ENCODE results near the gene D2HGDH.
"Not testable (repeated sequence)": the region's sequence is repeated elsewhere in the genome, so short reads cannot be mapped to it uniquely, and the experiment has no call there.

D2HGDH gene

DNA sequence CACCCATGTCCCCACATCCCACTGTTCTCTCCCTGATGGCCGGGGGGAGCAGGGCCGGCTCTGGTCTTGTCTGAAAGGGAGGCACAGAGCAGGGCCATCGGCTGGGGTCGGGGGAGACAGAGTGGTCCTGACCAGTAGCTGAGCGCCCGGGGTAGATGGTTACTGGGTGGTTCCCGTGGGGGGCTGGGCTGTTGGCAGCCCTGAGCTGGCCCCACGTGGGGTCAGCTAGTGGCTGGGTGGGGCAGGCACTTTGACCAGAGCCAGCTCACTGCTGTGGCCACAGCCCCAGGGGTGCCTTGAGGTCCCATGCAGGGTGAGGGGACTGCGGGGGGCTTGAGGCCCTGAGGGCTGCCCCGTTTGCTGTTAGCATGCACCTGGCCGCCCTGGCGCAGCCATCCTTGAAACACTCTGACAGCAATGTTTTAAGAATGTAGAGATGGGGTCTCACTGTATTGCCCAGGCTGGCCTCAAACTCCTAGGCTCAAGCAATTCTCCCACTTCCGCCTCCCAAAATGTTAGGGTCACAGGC is 62.2 kb downstream of the D2HGDH start:
- no peak for DNase-seq

DNA sequence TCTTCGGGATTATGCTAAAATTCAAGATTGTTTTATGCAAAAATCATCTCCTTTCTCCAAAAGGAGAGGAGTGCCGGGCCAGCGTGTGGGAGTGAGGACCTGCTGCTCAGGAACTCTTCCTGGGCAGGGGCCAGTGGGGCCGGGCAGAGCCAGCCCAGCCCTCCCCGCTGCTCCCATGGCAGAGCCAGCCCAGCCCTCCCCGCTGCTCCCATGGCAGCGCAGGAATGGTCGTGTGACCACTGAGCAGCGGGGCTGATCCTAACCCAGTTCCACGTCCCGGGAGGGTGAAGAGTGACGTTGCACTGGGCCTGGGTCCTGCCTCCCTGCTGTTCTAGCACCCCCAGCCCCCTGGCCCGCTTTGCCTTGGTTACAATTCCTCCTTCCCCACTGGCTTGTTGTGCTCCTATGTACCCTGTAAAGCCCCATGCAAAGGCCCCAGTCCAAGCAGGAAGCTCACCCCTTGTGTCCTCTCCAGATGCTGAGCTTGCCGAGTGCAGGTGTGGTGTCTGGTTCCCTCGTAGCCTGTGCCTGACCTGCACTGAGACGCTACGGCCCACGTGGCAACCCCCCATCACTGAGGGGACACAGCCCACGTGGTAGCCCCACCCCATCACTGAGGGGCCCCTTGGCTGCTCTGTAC is 63.1 kb downstream of the D2HGDH start:
- DNase-seq = no peak

DNA sequence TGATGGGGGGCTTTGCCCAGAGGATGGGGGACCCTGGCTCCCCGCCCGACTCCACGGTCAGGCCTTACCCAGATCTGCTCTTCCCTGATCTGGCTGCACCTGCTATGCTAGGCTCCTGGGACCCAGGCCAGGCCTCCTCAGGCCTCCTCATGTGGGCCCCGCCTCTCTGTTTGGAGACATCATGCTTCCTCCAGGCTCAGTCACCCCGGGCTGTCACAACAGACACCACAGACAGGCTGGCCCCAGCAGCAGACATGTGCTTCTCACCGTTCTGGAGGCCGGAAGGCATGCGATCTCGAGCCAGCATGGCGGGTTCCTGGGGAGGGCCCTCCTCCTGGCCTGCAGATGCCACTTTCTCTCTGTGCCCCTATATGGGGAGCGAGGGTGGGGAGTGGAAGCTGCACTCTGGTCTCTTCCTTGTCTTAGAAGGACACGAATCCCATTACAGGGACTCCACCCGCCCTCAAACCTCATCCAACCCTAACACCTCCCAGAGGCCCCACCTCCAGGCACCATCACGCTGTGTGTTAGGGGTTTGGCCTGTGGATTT is 63.7 kb downstream of the D2HGDH start:
- no peak for DNase-seq

DNA sequence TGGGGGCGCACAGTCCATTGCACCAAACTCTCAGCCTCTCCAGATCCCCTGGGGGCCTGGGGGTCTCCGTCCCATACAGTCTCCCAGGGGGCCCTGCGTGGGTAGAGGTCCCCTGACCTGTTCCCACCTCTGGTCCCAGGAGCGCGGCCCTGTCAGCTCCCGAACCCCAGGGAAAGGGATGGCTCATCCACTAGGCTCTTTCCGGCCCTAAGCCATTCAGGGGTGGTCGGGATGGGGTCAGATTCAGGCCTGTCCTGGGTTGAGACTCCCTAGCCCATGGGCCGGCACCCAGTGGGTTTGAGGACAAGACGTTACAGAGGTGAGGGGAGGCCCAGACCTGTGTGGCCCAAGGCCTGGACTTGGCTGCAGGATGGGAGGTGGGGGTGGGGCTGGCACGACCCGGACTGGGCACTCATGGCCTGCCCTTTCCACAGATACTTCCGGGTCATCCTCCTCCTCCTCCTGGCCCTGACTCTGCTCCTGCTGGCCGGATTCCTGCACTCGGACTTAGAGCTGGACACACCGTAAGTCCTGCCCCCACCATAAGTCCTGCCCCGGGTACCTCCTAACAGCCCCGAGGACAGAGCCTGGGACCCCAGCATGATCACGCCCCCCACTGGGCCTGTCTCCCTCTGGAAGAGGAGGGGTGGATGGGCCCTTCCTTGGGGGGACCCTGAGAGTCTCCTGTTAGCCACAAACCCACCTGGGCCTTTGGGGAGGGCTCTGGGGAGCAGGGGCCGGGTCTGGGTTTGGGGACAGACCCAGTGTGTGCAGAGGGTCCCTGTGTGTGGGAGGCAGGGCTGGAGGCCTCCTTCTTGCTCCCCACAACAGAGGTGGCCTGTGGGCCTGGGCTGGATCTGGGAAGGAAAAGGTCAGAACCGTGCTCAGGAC is 64.4 kb downstream of the D2HGDH start:
- no peak for DNase-seq

DNA sequence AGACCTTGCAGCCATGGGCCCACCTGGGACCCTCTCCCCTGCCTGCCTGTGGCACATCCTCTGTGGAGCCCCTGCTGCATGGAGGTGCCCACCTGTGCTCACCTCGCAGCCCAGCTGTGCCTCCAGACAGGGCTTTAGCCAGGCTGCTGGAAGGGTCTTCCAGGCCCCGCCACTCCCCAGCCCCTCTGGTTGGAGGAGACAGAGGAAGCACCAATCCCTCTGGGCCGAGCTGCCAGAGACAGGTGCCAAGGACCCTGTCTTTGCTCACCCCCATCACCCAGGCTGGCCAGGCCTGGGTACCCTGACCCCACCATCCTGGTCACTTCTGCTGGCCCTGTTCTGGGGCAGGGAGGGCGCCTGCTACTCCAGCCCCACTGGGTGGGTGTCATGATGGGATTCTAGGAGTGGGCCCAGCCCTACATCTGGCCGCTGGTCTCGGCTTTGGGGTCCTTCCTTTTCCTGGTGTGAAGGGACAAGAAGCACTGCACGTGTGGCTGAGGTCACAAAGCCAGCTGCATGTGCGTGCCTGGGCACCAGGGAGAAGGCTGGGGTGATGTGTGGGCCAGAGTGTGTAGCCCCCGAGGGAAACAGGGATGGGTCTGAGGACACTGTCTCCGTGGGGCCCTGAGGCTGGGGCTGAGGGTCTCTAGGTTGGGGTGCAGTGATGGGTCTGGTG is 65.2 kb downstream of the D2HGDH start:
- no peak for DNase-seq

DNA sequence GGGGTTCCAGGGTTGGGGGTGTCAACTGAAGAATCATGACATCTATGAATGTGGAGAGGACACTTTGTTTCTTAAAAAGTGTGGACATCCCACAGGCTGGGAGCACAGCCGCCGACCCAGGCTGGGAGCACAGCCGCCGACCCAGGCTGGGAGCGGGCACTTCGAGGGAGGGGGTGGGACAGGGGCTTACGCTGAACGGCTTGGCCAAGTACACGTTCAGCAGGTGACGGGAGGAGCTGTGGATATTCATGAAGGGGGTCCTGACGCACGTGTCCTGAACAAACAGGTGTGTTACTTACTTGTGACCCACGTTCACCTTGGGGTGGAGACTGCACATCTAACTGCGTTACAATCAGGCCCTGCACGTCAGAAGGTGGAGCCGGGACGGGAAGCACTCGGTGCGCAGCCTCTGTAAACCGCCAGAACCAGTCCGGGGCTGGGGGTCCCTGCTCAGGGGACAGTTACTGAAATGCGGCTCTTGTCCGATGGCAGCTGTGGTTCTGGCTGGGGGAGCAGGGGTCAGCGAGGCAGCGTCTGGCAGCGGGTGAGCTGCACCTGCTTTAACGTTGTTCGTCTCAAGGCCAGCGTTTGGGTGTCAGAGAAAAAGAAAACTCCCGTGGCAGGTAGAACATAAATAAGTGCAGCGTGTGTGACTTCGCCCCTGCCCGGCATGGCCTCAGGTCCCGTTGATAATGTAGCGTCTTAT is 65.9 kb downstream of the D2HGDH start:
- not testable (repeated sequence) for DNase-seq

DNA sequence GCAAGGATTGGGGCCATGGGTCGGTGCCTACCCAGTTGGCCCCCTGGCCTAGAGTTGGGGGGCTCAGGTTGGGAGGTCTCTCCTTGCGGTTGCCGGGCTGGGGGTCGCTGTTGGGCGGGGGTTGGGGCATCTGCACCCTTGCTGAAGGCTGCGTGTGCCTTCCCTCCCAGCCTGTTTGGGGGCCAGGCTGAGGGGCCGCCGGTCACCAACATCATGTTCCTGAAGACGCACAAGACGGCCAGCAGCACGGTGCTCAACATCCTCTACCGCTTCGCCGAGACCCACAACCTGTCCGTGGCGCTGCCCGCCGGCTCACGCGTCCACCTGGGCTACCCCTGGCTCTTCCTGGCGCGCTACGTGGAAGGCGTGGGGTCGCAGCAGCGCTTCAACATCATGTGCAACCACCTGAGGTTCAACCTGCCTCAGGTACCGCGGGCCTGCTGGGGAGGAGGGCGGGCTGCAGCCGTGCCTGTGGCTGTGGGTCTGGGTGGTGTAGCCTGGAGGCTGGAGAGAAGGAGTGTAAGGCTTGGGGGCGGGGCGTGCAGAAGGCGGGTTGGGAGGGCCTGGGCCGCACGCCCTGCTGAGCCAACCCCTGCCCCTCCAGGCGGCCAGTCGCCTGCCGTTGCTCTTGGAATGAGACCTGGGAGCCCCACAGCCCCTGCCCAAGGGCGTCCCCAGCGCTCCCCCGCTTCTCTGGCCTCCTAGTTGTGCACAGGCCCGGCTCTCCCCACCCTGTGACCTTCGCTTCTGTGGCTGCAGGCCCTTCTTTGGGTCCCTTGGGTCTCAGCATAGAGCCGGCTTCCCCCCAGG is 67.4 kb downstream of the D2HGDH start:
- DNase-seq = no peak

DNA sequence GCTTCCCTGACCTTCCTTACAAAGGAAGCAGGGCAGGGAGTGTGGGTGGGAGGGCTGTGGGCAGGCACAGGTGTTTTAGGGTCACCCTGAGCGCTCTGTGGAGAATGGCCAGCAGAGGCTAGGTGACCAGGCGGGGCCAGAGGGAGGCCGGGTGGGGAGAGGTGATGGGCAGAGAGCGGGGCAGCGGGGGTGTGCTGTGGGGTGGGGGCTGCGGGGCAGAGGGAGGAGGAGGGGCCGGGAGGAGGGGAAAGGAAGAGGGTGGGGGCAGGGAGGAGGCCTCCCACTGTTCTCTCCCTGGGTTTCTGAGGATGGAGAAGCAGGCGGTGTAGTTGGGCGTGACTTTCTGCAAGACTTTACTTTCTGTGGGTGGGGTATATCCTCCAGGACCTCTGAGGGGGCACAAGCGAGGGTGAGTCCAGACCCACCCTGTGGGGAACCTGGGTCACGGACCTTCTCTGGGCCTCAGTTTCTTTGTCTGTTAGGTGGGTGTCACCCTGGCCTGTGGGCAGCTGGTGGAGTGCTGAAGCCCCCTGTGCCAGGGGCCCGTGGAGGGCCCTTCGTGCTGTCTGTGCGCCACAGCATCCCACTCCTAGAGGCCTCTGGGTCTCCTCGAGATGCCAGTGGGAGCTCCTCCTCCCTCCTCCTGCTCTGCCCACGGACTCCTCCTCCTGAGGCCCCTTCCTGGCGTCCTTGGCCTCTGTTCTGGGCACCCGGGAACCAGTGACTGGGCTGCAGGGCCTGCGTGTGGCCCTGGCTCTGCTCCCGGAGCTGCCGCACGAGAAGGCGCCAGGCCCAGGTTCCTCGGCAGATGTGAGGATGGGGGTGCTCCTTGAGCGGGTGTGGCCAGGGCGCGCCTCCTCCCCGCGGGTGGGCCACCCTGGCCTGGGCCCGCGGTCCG is 68.2 kb downstream of the D2HGDH start:
- DNase-seq = no peak

DNA sequence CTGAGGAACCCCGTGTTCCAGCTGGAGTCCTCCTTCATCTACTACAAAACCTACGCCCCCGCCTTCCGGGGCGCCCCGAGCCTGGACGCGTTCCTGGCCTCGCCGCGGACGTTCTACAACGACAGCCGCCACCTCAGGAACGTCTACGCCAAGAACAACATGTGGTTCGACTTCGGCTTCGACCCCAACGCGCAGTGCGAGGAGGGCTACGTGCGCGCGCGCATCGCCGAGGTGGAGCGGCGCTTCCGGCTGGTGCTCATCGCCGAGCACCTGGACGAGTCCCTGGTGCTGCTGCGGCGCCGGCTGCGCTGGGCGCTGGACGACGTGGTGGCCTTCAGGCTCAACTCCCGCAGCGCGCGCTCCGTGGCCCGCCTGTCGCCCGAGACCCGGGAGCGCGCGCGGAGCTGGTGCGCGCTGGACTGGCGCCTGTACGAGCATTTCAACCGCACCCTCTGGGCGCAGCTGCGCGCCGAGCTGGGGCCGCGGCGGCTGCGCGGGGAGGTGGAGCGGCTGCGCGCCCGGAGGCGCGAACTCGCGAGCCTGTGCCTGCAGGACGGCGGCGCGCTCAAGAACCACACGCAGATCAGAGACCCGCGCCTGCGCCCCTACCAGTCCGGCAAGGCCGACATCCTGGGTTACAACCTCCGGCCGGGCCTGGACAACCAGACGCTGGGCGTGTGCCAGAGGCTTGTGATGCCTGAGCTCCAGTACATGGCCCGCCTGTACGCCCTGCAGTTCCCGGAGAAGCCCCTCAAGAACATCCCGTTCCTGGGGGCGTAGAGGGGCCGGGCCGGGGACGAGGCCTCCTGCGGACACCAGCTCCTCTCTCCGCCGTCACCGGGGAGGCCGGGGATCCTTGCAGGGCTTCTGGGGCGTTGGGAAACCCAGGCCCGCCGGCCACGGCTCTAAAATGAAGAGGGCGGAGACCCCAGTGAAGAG is 69.2 kb downstream of the D2HGDH start:
- peak; percentile 43 for DNase-seq

DNA sequence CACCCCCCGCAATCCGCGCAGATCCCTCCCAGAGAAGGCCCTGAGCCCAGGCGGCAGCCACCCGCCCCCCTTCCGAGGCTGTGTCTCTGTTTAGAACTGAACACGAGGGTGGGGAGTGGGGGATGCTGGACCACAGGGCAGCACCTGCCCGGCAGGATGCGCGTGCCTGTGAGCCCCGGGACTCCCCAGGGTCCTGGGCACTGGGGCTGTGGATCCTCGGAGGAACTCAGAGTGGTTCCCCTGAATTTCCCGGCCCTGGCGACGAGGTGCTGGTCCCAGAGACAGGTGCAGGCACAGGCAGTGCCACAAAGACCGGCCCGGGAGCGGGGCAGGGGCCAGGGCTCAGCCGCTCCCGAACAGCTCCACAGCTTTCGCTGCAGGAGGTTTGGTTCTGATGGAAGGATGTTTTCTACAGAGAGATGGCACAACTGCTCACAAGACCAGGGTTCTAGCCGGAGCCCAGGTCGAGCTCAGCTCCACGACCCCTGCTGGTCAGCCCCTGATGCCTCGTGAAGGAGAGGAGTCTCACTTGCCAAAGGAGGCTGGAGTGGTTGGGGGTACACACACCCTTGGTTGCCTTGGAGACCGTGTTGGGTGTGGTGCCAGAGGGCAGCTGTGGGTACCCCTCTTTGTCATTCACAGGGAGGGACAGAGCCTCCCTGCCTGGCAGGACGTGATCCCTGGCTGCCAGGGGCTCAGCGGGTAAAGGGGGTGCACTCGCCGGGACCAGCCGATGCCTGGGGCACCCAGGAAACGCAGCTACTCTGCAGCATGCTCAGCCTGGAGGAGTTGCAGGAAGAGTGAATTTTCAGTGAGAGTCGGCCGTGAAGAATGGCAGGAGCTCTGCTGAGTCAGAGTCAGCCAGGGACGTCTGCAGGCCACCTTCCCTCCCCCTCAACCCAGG is 70.1 kb downstream of the D2HGDH start:
- peak; percentile 21 for DNase-seq

DNA sequence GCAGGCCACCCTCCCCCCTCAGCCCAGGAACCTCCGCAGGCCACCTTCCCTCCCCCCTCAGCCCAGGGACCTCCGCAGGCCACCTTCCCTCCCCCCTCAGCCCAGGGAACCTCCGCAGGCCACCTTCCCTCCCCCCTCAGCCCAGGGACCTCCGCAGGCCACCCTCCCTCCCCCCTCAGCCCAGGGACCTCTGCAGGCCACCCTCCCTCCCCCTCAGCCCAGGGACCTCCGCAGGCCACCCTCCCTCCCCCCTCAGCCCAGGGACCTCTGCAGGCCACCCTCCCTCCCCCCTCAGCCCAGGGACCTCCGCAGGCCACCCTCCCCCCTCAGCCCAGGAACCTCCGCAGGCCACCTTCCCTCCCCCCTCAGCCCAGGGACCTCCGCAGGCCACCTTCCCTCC is 71.8 kb downstream of the D2HGDH start:
- DNase-seq = not testable (repeated sequence)

DNA sequence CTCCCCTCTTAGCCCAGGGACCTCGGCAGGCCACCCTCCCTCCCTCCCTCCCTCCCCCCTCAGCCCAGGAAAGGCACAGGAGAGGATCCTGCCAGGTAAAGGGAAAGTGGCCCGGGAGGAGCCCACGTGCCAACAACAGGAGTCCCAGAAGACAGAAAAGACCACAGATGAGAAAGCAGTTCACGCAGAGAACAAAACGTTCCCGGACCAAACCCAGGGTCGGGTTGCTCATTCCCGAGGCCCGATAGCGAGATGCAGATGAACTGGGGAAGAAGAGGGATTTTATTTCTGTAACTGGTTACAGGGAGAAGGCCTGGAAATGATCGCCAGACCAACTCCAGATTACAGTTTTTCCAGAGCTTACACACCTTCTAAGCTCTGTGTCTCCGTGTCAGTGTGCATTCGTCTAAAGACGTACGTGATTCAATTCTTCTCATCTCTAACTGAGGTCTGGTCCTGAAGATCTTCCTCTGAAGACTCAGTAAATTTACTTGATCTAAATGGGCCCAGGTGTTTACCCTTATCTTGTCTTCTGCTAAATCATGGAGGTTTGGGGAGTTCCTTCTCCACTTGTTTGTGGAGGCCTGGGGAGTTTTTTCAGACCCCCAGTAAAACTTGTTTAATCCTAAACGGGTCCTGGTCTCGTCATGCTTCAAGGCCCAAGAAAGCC is 73.8 kb downstream of the D2HGDH start:
- no peak for DNase-seq

DNA sequence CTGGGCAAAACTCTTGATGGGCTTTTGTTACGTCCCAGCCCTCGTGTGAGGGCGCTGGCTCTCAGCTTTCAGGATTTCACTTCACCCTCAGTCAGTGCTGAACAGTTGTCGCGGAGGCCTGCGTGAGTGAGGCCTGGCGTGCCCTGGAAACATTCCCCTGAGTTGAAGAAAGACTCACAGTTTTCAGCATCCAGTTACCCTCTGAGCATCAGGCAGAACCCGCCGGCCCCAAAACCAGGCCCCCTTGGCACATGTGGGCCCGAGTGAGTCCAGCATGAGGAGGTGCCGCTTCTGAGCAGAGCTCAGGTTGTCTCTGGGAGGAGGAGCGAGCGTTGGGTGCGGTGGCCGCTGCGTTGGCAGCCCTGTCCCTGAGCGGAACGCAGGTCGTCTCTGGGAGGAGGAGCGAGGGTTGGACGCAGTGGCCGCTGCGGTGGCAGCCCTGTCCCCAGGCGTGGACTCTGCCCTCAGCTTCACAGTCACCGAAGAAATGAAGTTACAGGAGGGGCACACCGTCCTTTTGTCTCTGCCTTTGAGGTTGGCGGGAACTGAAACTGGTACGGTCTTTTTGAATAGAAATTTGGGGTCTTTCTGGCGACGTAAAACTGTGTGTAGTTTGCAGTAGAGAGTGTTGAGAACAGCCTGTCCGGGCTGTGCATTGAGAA is 74.4 kb downstream of the D2HGDH start, which contains the start of gene NEU4:
Gene NEU4 (plus strand): TSS at position 473 of the 662 bp plus-strand sequence. CDS start 5,292 bp downstream, outside the sequence.
- DNase-seq = no peak

DNA sequence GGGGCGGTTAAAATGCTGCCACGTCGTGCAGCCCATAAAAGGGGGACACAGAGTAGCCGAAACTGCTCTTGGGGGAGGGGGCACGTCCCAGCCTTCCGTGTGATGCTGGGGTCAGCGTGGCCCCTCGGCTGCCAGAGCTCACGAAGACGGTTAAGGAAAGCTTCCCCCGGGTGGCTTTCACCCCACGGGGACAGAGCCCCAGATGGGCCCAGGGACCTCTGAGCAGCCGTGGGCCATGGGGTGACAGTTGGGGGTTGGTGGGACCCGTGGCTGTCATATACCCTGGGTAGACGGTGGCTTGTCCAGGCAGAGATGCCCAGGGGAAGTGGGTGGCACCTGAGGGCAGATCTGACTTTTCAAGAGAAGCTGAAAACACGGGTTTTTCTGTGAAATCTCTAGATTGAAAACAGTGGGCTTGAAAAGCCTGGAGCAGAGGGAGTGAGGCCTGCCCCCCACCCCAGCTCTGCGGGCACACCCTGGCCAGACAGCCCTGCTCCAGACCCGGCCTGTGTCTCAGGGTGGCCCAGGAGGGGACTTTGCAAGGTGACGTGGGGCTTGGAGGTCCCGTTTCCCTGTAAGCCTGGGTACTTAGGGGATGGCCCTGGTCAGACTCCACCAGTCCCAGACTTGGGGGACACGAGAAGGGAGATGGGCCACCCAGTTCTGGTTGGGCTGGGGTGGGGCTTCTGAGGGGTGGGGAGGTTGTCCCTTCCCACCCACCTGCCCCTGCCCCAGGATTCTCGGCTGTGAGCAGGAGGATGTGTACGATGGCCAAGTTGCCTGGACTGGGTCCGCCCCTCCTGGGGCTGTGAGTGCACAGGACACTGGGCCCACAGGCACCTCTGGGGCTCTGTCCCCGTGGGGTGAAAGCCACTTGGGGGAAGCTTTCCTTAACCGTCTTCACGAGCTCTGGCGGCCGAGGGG is 75.2 kb downstream of the D2HGDH start:
- no peak for DNase-seq

DNA sequence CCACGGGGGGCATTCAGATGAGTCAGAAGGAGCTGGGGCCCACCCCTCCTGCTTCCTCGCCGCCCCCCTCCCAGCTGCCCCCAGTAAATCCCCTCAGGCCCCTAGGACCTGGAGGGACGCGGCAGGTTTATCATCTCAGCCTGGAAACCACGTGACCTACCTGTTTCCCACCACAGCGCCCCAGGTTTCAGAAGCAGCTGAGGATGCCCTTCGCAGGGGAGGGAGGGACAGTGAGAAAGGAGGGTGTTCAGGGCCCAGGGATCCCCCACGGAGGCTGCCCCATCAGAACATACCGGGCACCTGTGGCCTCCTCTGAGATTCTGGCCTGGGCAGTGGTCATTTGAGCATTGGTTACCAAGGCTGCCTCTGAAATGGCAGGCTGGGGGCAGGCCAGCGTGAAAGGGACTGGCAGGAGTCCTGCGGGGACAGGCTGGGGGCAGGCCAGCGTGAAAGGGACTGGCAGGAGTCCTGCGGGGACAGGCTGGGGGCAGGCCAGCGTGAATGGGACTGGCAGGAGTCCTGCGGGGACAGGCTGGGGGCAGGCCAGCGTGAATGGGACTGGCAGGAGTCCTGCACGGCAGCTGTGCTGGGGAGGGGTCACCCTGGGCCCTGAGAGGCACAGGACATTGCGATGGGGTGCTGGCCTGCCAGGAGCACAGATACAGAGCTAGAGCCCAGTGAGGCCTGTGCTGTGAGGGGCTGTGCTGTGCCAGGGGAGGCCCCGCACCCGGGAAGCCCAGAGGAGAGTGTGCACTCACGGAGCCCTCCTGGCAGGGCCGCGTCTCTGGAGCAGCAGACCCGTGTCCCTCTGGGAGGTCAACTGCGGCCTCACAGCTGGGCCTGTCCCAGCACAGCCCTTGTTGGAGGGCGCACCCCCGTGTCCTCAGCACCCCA is 76.1 kb downstream of the D2HGDH start:
- no peak for DNase-seq
